ENCODE results near the gene FAM76B. TPM values are rescaled to one million over a fixed set of nuclear protein-coding genes. Genes with fewer than 3 reads are reported as not detected.
A peak's percentile ranks its signal among the peaks of the same experiment; 100 is the strongest.

FAM76B gene
- total and polyA plus RNA-seq, 9 of the 15 experiments (the other 6 are each of a cell fraction or from before 2014, with no cell fraction given), result 22.5 to 60.0 (median 35.0) TPM

DNA sequence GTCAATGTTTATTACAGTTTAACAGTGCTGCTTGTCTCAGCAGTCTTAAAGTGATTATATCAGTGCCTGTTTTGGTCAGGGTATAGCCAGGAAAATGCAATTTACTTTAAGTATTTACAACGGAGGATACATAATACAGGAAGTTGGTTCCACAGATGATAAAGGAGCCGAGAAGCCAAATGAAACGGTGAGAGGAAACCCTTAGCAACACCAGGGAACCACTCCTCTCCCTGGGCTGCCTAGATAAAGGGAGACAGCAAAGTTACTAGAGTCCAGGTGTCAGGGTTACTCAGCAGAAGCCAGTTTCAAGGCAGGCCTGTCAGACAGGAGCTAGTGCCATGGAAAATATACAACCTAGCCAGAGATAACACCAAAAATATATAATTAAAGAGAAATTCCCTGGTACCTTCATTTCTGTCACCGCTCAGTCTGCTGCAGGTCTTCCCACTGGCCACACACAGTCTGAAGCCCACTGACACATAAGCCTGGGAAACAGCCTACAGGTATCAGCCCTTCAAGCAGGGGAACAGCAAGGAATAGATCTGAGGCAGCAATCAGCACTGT, 55.5 kb downstream of the FAM76B start (continued):
- TF ChIP-seq, protein P1, sequence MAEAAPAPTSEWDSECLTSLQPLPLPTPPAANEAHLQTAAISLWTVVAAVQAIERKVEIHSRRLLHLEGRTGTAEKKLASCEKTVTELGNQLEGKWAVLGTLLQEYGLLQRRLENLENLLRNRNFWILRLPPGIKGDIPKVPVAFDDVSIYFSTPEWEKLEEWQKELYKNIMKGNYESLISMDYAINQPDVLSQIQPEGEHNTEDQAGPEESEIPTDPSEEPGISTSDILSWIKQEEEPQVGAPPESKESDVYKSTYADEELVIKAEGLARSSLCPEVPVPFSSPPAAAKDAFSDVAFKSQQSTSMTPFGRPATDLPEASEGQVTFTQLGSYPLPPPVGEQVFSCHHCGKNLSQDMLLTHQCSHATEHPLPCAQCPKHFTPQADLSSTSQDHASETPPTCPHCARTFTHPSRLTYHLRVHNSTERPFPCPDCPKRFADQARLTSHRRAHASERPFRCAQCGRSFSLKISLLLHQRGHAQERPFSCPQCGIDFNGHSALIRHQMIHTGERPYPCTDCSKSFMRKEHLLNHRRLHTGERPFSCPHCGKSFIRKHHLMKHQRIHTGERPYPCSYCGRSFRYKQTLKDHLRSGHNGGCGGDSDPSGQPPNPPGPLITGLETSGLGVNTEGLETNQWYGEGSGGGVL (CRISPR knock-in tag; IDR thresholded peaks at IDR 0.05), result no peak
- TF ChIP-seq DACH1 (IDR thresholded peaks at IDR 0.05; ENCODE audit: partially characterized antibody) (no peak), HIVEP1 (CRISPR knock-in tag; IDR thresholded peaks at IDR 0.05) (no peak), PTBP1 (IDR thresholded peaks at IDR 0.05; ENCODE audit: low read depth, low read length) (no peak), CBX1 (IDR thresholded peaks at IDR 0.05; ENCODE audit: low read depth) (no peak), ZNF197 (CRISPR knock-in tag; IDR thresholded peaks at IDR 0.05; ENCODE audit: low read depth) (no peak), TGIF2 (CRISPR knock-in tag; IDR thresholded peaks at IDR 0.05) (no peak), HDGF (IDR thresholded peaks at IDR 0.05) (no peak), RFX1 (IDR thresholded peaks at IDR 0.05) (peak; percentile 92), SNRNP70 (optimal IDR thresholded peaks at IDR 0.05; ENCODE audit: low read depth, low read length) (no peak), DIDO1 (tag; IDR thresholded peaks at IDR 0.05; ENCODE audit: low read depth) (no peak), CAMTA2 (CRISPR knock-in tag; conservative IDR thresholded peaks at IDR 0.05) (no peak), ZNF785 (CRISPR knock-in tag; IDR thresholded peaks at IDR 0.05) (no peak), MEF2D (tag; conservative IDR thresholded peaks at IDR 0.05; ENCODE audit: low read depth) (no peak), COPS2 (conservative IDR thresholded peaks at IDR 0.05) (no peak)
- TF ChIP-seq, protein P2, sequence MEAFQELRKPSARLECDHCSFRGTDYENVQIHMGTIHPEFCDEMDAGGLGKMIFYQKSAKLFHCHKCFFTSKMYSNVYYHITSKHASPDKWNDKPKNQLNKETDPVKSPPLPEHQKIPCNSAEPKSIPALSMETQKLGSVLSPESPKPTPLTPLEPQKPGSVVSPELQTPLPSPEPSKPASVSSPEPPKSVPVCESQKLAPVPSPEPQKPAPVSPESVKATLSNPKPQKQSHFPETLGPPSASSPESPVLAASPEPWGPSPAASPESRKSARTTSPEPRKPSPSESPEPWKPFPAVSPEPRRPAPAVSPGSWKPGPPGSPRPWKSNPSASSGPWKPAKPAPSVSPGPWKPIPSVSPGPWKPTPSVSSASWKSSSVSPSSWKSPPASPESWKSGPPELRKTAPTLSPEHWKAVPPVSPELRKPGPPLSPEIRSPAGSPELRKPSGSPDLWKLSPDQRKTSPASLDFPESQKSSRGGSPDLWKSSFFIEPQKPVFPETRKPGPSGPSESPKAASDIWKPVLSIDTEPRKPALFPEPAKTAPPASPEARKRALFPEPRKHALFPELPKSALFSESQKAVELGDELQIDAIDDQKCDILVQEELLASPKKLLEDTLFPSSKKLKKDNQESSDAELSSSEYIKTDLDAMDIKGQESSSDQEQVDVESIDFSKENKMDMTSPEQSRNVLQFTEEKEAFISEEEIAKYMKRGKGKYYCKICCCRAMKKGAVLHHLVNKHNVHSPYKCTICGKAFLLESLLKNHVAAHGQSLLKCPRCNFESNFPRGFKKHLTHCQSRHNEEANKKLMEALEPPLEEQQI (IDR thresholded peaks at IDR 0.05), result peak; percentile 90
- TF ChIP-seq, protein P3, sequence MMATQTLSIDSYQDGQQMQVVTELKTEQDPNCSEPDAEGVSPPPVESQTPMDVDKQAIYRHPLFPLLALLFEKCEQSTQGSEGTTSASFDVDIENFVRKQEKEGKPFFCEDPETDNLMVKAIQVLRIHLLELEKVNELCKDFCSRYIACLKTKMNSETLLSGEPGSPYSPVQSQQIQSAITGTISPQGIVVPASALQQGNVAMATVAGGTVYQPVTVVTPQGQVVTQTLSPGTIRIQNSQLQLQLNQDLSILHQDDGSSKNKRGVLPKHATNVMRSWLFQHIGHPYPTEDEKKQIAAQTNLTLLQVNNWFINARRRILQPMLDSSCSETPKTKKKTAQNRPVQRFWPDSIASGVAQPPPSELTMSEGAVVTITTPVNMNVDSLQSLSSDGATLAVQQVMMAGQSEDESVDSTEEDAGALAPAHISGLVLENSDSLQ (IDR thresholded peaks at IDR 0.05), result peak; percentile 91
- TF ChIP-seq, protein P4, sequence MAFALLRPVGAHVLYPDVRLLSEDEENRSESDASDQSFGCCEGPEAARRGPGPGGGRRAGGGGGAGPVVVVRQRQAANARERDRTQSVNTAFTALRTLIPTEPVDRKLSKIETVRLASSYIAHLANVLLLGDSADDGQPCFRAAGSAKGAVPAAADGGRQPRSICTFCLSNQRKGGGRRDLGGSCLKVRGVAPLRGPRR (CRISPR knock-in tag; IDR thresholded peaks at IDR 0.05), result no peak
- TF ChIP-seq, protein P5, sequence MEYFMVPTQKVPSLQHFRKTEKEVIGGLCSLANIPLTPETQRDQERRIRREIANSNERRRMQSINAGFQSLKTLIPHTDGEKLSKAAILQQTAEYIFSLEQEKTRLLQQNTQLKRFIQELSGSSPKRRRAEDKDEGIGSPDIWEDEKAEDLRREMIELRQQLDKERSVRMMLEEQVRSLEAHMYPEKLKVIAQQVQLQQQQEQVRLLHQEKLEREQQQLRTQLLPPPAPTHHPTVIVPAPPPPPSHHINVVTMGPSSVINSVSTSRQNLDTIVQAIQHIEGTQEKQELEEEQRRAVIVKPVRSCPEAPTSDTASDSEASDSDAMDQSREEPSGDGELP (CRISPR knock-in tag; IDR thresholded peaks at IDR 0.05; ENCODE audit: borderline replicate concordance), result no peak
- TF ChIP-seq, protein P6, sequence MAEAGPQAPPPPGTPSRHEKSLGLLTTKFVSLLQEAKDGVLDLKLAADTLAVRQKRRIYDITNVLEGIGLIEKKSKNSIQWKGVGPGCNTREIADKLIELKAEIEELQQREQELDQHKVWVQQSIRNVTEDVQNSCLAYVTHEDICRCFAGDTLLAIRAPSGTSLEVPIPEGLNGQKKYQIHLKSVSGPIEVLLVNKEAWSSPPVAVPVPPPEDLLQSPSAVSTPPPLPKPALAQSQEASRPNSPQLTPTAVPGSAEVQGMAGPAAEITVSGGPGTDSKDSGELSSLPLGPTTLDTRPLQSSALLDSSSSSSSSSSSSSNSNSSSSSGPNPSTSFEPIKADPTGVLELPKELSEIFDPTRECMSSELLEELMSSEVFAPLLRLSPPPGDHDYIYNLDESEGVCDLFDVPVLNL (CRISPR knock-in tag; IDR thresholded peaks at IDR 0.05; ENCODE audit: low read depth), result no peak

All from K562 (cell line).